ENCODE results near the gene DCLK2. TPM values are rescaled to one million over a fixed set of nuclear protein-coding genes. Genes with fewer than 3 reads are reported as not detected.

Gene DCLK2
- total RNA-seq, 2 experiments from 2014 or later, result not detected

GRCh38 chr4:150050566-150050965 is 27.7 kb upstream of the DCLK2 start:
- no peaks in the 10 kb centered on the region for H3K4me1 ChIP-seq (ENCODE audit: insufficient read depth, low read length)
- intact Hi-C loops (cut with DNase I, micrococcal nuclease), result no loop called here
- ATAC-seq (ENCODE audit: poor library complexity) (no peak), DNase-seq (no peak)
- Mint-ChIP-seq H3K27ac (no peak overlapping the region), H3K27me3 (peaks cover 5% of the 10 kb centered on the region), H3K4me1 (ENCODE audit: low read depth) (no peaks in the 10 kb centered on the region), H3K9me3 (no peaks in the 10 kb centered on the region), H3K36me3 (ENCODE audit: low read depth) (no peaks in the 10 kb centered on the region), H3K4me3 (no peak overlapping the region)
- H3K9me3 ChIP-seq (ENCODE audit: control insufficient read depth in 1 of 2, insufficient read depth in 1 of 2, low read length in 2 of 2), result peaks cover 0 to 3% of the 10 kb centered on the region in 2 experiments
- no peaks in the 10 kb centered on the region for H3K27me3 ChIP-seq (ENCODE audit: control insufficient read depth in 1 of 2, insufficient read depth in 2 of 2, low read length in 2 of 2)
- POLR2A ChIA-PET, result no interaction called here
- no peaks in the 10 kb centered on the region for H3K36me3 ChIP-seq (ENCODE audit: insufficient read depth, low read length)
- no peak overlapping the region for H3K4me3 ChIP-seq (ENCODE audit: low read length)
- CTCF ChIA-PET, result no interaction called here
- no peak for TF ChIP-seq CTCF (IDR thresholded peaks at IDR 0.05)
- no peak overlapping the region for H3K27ac ChIP-seq (ENCODE audit: low read depth in 1 of 2, low read length in 2 of 2)

GRCh38 chr4:150051111-150051510 is 27.1 kb upstream of the DCLK2 start:
- Histone ChIP-seq H3K4me1 (ENCODE audit: insufficient read depth, low read length) (no peaks in the 10 kb centered on the region), H3K36me3 (ENCODE audit: insufficient read depth, low read length) (no peaks in the 10 kb centered on the region), H3K27ac (ENCODE audit: low read depth in 1 of 2, low read length in 2 of 2) (no peak overlapping the region), H3K9me3 (ENCODE audit: control insufficient read depth in 1 of 2, insufficient read depth in 1 of 2, low read length in 2 of 2) (peaks cover 0 to 3% of the 10 kb centered on the region in 2 experiments), H3K4me3 (ENCODE audit: low read length) (no peak overlapping the region), H3K27me3 (ENCODE audit: control insufficient read depth in 1 of 2, insufficient read depth in 2 of 2, low read length in 2 of 2) (no peaks in the 10 kb centered on the region)
- Mint-ChIP-seq H3K4me1 (ENCODE audit: low read depth) (no peaks in the 10 kb centered on the region), H3K27me3 (peaks cover 8% of the 10 kb centered on the region), H3K36me3 (ENCODE audit: low read depth) (no peaks in the 10 kb centered on the region), H3K4me3 (no peak overlapping the region), H3K9me3 (peaks cover 3% of the 10 kb centered on the region), H3K27ac (no peak overlapping the region)
- CTCF ChIA-PET, result no interaction called here
- TF ChIP-seq CTCF (IDR thresholded peaks at IDR 0.05), result no peak
- POLR2A ChIA-PET, result no interaction called here
- DNase-seq (no peak), ATAC-seq (ENCODE audit: poor library complexity) (no peak)
- intact Hi-C loops (cut with DNase I, micrococcal nuclease), result no loop called here

GRCh38 chr4:150055467-150055866 is 22.8 kb upstream of the DCLK2 start:
- Mint-ChIP-seq H3K27ac (no peak overlapping the region), H3K9me3 (peaks cover 5% of the 10 kb centered on the region), H3K4me1 (ENCODE audit: low read depth) (no peaks in the 10 kb centered on the region), H3K36me3 (ENCODE audit: low read depth) (no peaks in the 10 kb centered on the region), H3K27me3 (peaks cover 19% of the 10 kb centered on the region), H3K4me3 (no peak overlapping the region)
- intact Hi-C loops (cut with DNase I, micrococcal nuclease), result no loop called here
- H3K36me3 ChIP-seq (ENCODE audit: insufficient read depth, low read length), result no peaks in the 10 kb centered on the region
- H3K27me3 ChIP-seq (ENCODE audit: control insufficient read depth in 1 of 2, insufficient read depth in 2 of 2, low read length in 2 of 2), result no peaks in the 10 kb centered on the region
- no peak for ATAC-seq (ENCODE audit: poor library complexity)
- no peak overlapping the region for H3K27ac ChIP-seq (ENCODE audit: low read depth in 1 of 2, low read length in 2 of 2)
- H3K4me1 ChIP-seq (ENCODE audit: insufficient read depth, low read length), result no peaks in the 10 kb centered on the region
- CTCF ChIA-PET, result no interaction called here
- no peak overlapping the region for H3K4me3 ChIP-seq (ENCODE audit: low read length)
- no peak for TF ChIP-seq CTCF (IDR thresholded peaks at IDR 0.05)
- H3K9me3 ChIP-seq (ENCODE audit: control insufficient read depth in 1 of 2, insufficient read depth in 1 of 2, low read length in 2 of 2), result peaks cover 0 to 3% of the 10 kb centered on the region in 2 experiments
- POLR2A ChIA-PET, result no interaction called here
- DNase-seq, result no peak

Data from CD4-positive, alpha-beta T cell (primary cell).